Astrocyte of the cerebellum (primary cell): ENCODE measurements around the gene ADGRF3.
"Not testable (repeated sequence)": the region's sequence is repeated elsewhere in the genome, so short reads cannot be mapped to it uniquely, and the experiment has no call there.

ENCODE experiments used
- DNase-seq: peaks from one replicate; pipeline ENCODE4 v3.0.0-alpha.2; 2011; ENCODE audit warnings: low read depth
- H3K4me3 ChIP-seq: 2 replicates; pipeline ENCODE4 v1.5.1; 2011; ENCODE audit warnings: mild to moderate bottlenecking, low read depth, low read length, moderate library complexity
- CTCF ChIP-seq: IDR thresholded peaks from 2 replicates; pipeline ENCODE4 v1.5.1; 2012; ENCODE audit warnings: low read length, low read depth, moderate library complexity, mild to moderate bottlenecking; ENCODE audit errors: missing control alignments
- in situ Hi-C: cut with HindIII; loops from 2 replicates; pipeline ENCODE4 v1.10.0; 2017; ENCODE audit warnings: low sequenced_read_pairs

Gene ADGRF3

DNA sequence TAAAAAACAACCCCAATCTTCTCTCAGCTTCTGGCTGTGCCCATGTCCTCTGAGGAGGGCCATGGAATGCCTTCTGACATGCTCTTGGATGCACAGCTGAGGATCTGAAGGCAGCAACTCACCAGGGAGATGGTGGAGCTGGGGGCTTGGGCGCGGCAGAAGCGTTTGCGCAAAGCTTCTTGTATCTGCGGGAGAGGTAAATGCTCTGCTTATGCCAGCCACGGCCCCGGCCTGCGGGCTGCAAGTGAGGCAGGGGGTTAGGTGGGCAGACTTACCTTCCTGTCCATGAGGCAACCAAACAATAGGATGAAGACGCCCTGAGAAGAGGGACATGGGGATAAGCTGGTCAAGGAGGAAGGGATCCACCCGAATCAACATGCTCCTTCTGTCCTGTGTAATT is 36.7 kb downstream of the ADGRF3 start:
- H3K4me3 ChIP-seq, result no peak overlapping the region
- in situ Hi-C loops, result no loop called here
- TF ChIP-seq CTCF, result no peak
- no peak for DNase-seq

DNA sequence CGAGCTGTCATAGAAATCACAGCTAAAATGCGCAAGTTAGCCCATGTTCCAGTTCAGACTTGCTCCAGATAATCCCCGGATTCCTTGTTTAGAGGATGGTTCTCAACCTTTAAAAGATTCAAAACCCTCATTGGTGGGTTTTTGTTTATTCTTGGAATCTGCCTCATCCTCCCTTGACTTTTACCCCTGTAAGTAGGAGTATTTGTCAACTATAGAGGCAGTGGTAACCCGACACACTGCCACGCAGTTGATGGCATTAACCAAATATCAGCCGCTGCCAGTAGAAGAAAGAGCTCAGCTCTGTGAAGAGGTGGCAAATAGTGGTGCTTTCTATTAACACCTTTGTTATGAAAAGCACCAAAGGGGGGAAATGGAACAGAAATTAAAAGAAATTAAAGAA is 41.0 kb downstream of the ADGRF3 start:
- in situ Hi-C loops, result no loop called here
- no peak for TF ChIP-seq CTCF
- no peak for DNase-seq

DNA sequence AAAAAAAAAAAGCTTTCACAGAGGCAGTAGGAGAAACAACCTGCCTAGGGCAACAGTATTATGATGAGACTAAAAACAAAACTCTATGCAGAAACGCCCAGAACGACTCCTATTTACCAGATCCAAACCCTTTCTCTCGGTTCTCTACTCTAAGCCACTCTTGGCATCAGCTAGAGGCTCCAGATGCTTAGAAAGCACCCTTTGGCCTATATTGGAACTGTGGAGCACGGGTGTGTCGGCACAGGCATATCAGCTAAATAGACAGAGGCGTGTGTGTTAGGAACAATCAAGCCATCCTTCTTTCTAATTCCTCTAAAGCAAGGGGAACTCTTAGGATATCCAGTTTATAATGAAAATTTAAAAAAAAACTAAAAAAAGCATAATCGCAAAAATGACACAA is 41.5 kb downstream of the ADGRF3 start:
- DNase-seq, H3K4me3 ChIP-seq, in situ Hi-C loops: not testable (repeated sequence)

More for the DNA sequence above, 41.0 kb downstream of the ADGRF3 start:
- no peak overlapping the region for H3K4me3 ChIP-seq

GRCh38 chr2:26302846-26303245 is 43.7 kb downstream of the ADGRF3 start:
- no peak overlapping the region for H3K4me3 ChIP-seq
- TF ChIP-seq CTCF, result no peak
- no peak for DNase-seq
- in situ Hi-C loops, result no loop called here

DNA sequence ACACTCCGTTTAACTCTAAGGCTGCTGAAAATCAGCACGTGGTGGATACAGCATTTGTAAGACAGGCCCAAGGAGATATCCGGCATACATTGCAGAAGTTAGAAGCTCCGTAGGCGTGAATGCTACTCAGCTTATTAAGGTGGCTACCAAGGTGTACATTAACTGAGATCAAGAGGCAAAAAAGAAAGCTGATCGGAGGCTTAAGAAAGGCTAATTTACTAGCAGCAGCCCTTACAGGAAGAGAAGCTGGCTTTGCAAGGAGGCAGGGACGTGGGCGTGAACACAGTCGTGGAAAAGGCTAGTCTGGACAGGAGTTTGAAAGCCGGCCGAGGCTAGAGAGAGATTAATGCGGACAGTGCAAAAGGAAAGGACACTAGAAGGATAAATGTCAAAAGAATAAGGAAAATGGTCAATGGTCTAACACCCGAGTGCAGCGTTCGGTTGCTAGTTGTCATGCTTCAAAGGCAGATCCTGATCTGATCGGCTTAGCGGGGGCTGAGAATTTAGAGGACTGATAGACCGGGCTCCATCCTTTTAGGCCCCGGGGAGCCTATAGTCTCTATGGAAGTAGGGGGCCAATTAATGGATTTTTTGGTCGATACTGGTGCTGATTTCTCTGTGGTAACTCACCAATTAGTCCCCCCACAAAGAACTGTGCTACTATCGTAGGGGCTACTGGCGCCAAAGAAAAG is 46.2 kb downstream of the ADGRF3 start:
- in situ Hi-C loops, result no loop called here
- DNase-seq, result no peak
- TF ChIP-seq CTCF, result no peak
- peak overlapping the region; percentile 36 for H3K4me3 ChIP-seq

- in situ Hi-C loops, result no loop called here
- TF ChIP-seq CTCF, result no peak
- peak overlapping the region; percentile 36 for H3K4me3 ChIP-seq
- DNase-seq, result peak; percentile 59
These were observed 47.0 kb downstream of the ADGRF3 start for GRCh38 chr2:26299471-26300101.

DNA sequence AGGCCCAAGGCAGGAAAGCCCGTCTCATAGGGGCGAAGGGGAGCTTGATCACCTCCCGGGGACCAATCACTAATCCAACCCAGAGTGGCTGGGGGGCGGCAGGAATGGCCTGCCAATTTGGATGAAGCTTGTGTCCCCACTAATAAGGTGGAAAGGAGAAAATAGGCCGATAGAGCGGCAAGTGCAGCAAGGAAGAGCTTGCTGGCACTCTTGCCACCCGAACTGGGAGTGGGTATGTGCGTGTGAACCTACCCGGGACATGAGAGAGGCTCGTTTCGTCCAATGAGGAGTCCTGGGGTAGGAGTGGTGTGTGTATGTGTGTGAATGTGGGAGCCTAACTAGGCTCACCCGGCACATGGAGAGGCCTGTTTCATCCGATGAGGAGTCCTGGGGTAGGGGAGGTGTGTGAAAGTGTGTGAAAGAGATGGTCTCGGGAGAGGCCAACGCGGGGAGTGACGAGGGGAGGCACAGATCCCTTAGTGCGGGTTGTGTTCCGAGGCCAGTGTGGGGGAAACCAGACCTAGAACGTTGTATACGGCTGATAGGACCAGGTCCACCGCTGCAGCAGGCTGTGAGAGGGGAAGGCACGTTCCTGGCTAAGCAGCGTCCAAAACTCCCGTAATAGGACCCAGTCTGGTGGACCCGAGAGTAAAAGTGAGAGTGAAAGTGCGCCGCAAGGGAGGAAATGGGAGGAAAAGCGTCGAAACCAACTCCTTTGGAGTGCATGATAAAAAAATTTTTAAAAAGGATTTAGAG is 47.8 kb downstream of the ADGRF3 start:
- peak; percentile 27 for DNase-seq
- in situ Hi-C loops, result no loop called here
- peak overlapping the region; percentile 36 for H3K4me3 ChIP-seq
- no peak for TF ChIP-seq CTCF
